ENCODE measurements around the gene ITSN1.

ITSN1 gene

GRCh38 chr21:33824156-33824941 is 182.0 kb downstream of the ITSN1 start:
- peaks cover 5% of the 10 kb centered on the region for H3K4me1 ChIP-seq (ENCODE audit: insufficient read depth, low read length)

GRCh38 chr21:33825419-33825818 is 183.1 kb downstream of the ITSN1 start:
- Histone ChIP-seq H3K36me3 (ENCODE audit: insufficient read depth, low read length) (peaks cover 87% of the 10 kb centered on the region), H3K9me3 (ENCODE audit: low read length) (peaks cover 27% of the 10 kb centered on the region), H3K4me3 (ENCODE audit: low read length) (no peak overlapping the region), H2AFZ (ENCODE audit: low read depth, low read length) (no peak overlapping the region), H3K27me3 (ENCODE audit: insufficient read depth, low read length) (no peaks in the 10 kb centered on the region), H3K4me1 (ENCODE audit: insufficient read depth, low read length) (peaks cover 5% of the 10 kb centered on the region)

More at GRCh38 chr21:33824156-33824941, 182.0 kb downstream of the ITSN1 start:
- Histone ChIP-seq H2AFZ (ENCODE audit: low read depth, low read length) (no peak overlapping the region), H3K9me3 (ENCODE audit: low read length) (peaks cover 20% of the 10 kb centered on the region), H3K27me3 (ENCODE audit: insufficient read depth, low read length) (no peaks in the 10 kb centered on the region), H3K36me3 (ENCODE audit: insufficient read depth, low read length) (peaks cover 83% of the 10 kb centered on the region), H3K4me3 (ENCODE audit: low read length) (no peak overlapping the region)

GRCh38 chr21:33825915-33826314 is 183.6 kb downstream of the ITSN1 start:
- H2AFZ ChIP-seq (ENCODE audit: low read depth, low read length), result no peak overlapping the region
- H3K4me3 ChIP-seq (ENCODE audit: low read length), result no peak overlapping the region
- H3K9me3 ChIP-seq (ENCODE audit: low read length), result peaks cover 27% of the 10 kb centered on the region
- peaks cover 5% of the 10 kb centered on the region for H3K4me1 ChIP-seq (ENCODE audit: insufficient read depth, low read length)
- peaks cover 84% of the 10 kb centered on the region for H3K36me3 ChIP-seq (ENCODE audit: insufficient read depth, low read length)
- H3K27me3 ChIP-seq (ENCODE audit: insufficient read depth, low read length), result no peaks in the 10 kb centered on the region

- H3K4me3 ChIP-seq (ENCODE audit: low read length), result no peak overlapping the region
Observed at GRCh38 chr21:33828083-33828482, 185.8 kb downstream of the ITSN1 start.

GRCh38 chr21:33828577-33828976 is 186.3 kb downstream of the ITSN1 start:
- peaks cover 27% of the 10 kb centered on the region for H3K9me3 ChIP-seq (ENCODE audit: low read length)
- H2AFZ ChIP-seq (ENCODE audit: low read depth, low read length), result no peak overlapping the region
- no peaks in the 10 kb centered on the region for H3K27me3 ChIP-seq (ENCODE audit: insufficient read depth, low read length)
- peaks cover 82% of the 10 kb centered on the region for H3K36me3 ChIP-seq (ENCODE audit: insufficient read depth, low read length)
- H3K4me3 ChIP-seq (ENCODE audit: low read length), result no peak overlapping the region
- H3K4me1 ChIP-seq (ENCODE audit: insufficient read depth, low read length), result no peaks in the 10 kb centered on the region

More at GRCh38 chr21:33828083-33828482, 185.8 kb downstream of the ITSN1 start:
- Histone ChIP-seq H2AFZ (ENCODE audit: low read depth, low read length) (no peak overlapping the region), H3K27me3 (ENCODE audit: insufficient read depth, low read length) (no peaks in the 10 kb centered on the region), H3K4me1 (ENCODE audit: insufficient read depth, low read length) (no peaks in the 10 kb centered on the region), H3K36me3 (ENCODE audit: insufficient read depth, low read length) (peaks cover 84% of the 10 kb centered on the region), H3K9me3 (ENCODE audit: low read length) (peaks cover 27% of the 10 kb centered on the region)

- peaks cover 27% of the 10 kb centered on the region for H3K9me3 ChIP-seq (ENCODE audit: low read length)
- H3K27me3 ChIP-seq (ENCODE audit: insufficient read depth, low read length), result no peaks in the 10 kb centered on the region
- no peak overlapping the region for H2AFZ ChIP-seq (ENCODE audit: low read depth, low read length)
- peaks cover 75% of the 10 kb centered on the region for H3K36me3 ChIP-seq (ENCODE audit: insufficient read depth, low read length)
- H3K4me1 ChIP-seq (ENCODE audit: insufficient read depth, low read length), result no peaks in the 10 kb centered on the region
- H3K4me3 ChIP-seq (ENCODE audit: low read length), result no peak overlapping the region
Observed at GRCh38 chr21:33829844-33830243, 187.5 kb downstream of the ITSN1 start.

GRCh38 chr21:33831962-33832659 is 189.8 kb downstream of the ITSN1 start:
- Histone ChIP-seq H3K4me1 (ENCODE audit: insufficient read depth, low read length) (no peaks in the 10 kb centered on the region), H3K4me3 (ENCODE audit: low read length) (no peak overlapping the region), H2AFZ (ENCODE audit: low read depth, low read length) (no peak overlapping the region), H3K36me3 (ENCODE audit: insufficient read depth, low read length) (peaks cover 79% of the 10 kb centered on the region), H3K9me3 (ENCODE audit: low read length) (peaks cover 30% of the 10 kb centered on the region), H3K27me3 (ENCODE audit: insufficient read depth, low read length) (no peaks in the 10 kb centered on the region)

GRCh38 chr21:33834801-33835500 is 192.7 kb downstream of the ITSN1 start:
- Histone ChIP-seq H3K27me3 (ENCODE audit: insufficient read depth, low read length) (no peaks in the 10 kb centered on the region), H2AFZ (ENCODE audit: low read depth, low read length) (no peak overlapping the region), H3K4me1 (ENCODE audit: insufficient read depth, low read length) (no peaks in the 10 kb centered on the region), H3K36me3 (ENCODE audit: insufficient read depth, low read length) (peaks cover 70% of the 10 kb centered on the region), H3K4me3 (ENCODE audit: low read length) (no peak overlapping the region), H3K9me3 (ENCODE audit: low read length) (peaks cover 7% of the 10 kb centered on the region)

GRCh38 chr21:33835920-33836319 is 193.6 kb downstream of the ITSN1 start:
- no peak overlapping the region for H2AFZ ChIP-seq (ENCODE audit: low read depth, low read length)
- H3K36me3 ChIP-seq (ENCODE audit: insufficient read depth, low read length), result peaks cover 63% of the 10 kb centered on the region
- H3K27me3 ChIP-seq (ENCODE audit: insufficient read depth, low read length), result no peaks in the 10 kb centered on the region
- H3K4me1 ChIP-seq (ENCODE audit: insufficient read depth, low read length), result no peaks in the 10 kb centered on the region
- peaks cover 5% of the 10 kb centered on the region for H3K9me3 ChIP-seq (ENCODE audit: low read length)
- no peak overlapping the region for H3K4me3 ChIP-seq (ENCODE audit: low read length)

GRCh38 chr21:33836408-33836807 is 194.1 kb downstream of the ITSN1 start:
- Histone ChIP-seq H2AFZ (ENCODE audit: low read depth, low read length) (no peak overlapping the region), H3K27me3 (ENCODE audit: insufficient read depth, low read length) (no peaks in the 10 kb centered on the region), H3K4me3 (ENCODE audit: low read length) (no peak overlapping the region), H3K9me3 (ENCODE audit: low read length) (peaks cover 5% of the 10 kb centered on the region), H3K4me1 (ENCODE audit: insufficient read depth, low read length) (no peaks in the 10 kb centered on the region), H3K36me3 (ENCODE audit: insufficient read depth, low read length) (peaks cover 58% of the 10 kb centered on the region)

- Histone ChIP-seq H3K27me3 (ENCODE audit: insufficient read depth, low read length) (no peaks in the 10 kb centered on the region), H3K36me3 (ENCODE audit: insufficient read depth, low read length) (peaks cover 40% of the 10 kb centered on the region), H3K9me3 (ENCODE audit: low read length) (peaks cover 5% of the 10 kb centered on the region), H3K4me3 (ENCODE audit: low read length) (no peak overlapping the region), H2AFZ (ENCODE audit: low read depth, low read length) (no peak overlapping the region), H3K4me1 (ENCODE audit: insufficient read depth, low read length) (peaks cover 17% of the 10 kb centered on the region)
Observed at GRCh38 chr21:33839167-33839716, 196.9 kb downstream of the ITSN1 start.

- H2AFZ ChIP-seq (ENCODE audit: low read depth, low read length), result no peak overlapping the region
- H3K4me3 ChIP-seq (ENCODE audit: low read length), result no peak overlapping the region
- peaks cover 23% of the 10 kb centered on the region for H3K4me1 ChIP-seq (ENCODE audit: insufficient read depth, low read length)
- H3K36me3 ChIP-seq (ENCODE audit: insufficient read depth, low read length), result peaks cover 37% of the 10 kb centered on the region
- H3K9me3 ChIP-seq (ENCODE audit: low read length), result peaks cover 5% of the 10 kb centered on the region
- no peaks in the 10 kb centered on the region for H3K27me3 ChIP-seq (ENCODE audit: insufficient read depth, low read length)
Observed at GRCh38 chr21:33839806-33840205, 197.5 kb downstream of the ITSN1 start.

GRCh38 chr21:33840771-33841170 is 198.5 kb downstream of the ITSN1 start:
- Histone ChIP-seq H3K4me3 (ENCODE audit: low read length) (no peak overlapping the region), H3K4me1 (ENCODE audit: insufficient read depth, low read length) (peaks cover 32% of the 10 kb centered on the region), H3K36me3 (ENCODE audit: insufficient read depth, low read length) (peaks cover 30% of the 10 kb centered on the region), H3K27me3 (ENCODE audit: insufficient read depth, low read length) (no peaks in the 10 kb centered on the region), H2AFZ (ENCODE audit: low read depth, low read length) (no peak overlapping the region), H3K9me3 (ENCODE audit: low read length) (peaks cover 5% of the 10 kb centered on the region)
